HepG2 (cell line): Measurements from ENCODE around the gene HPCAL1. TPM values are rescaled to one million over a fixed set of nuclear protein-coding genes. Genes with fewer than 3 reads are reported as not detected.
A peak's percentile ranks its signal among the peaks of the same experiment; 100 is the strongest.

Source experiments
- ARNTL ChIP-seq: sonication (generic); formaldehyde crosslinking; IDR thresholded peaks from 2 replicates; pipeline ENCODE4 v1.4.0; 2020; ENCODE audit warnings: mild to moderate bottlenecking, missing genetic modification reagents
- BRF2 ChIP-seq: sonication (generic); formaldehyde crosslinking; IDR thresholded peaks from 2 replicates; pipeline ENCODE4 v1.8.1; 2022; ENCODE audit warnings: mild to moderate bottlenecking, missing genetic modification reagents
- CHD4 ChIP-seq: fragments of 200-600 bp; sonication (generic); IDR thresholded peaks from 2 replicates; pipeline ENCODE4 v1.7.0; 2017; ENCODE audit warnings: mild to moderate bottlenecking, low read length, borderline replicate concordance
- E2F5 ChIP-seq: sonication (generic); formaldehyde crosslinking; conservative IDR thresholded peaks from 2 replicates; pipeline ENCODE4 v1.4.0; 2020; ENCODE audit warnings: missing genetic modification reagents
- HOXD1 ChIP-seq: sonication (generic); formaldehyde crosslinking; IDR thresholded peaks from 2 replicates; pipeline ENCODE4 v1.5.0; 2020; ENCODE audit warnings: missing genetic modification reagents
- MAZ ChIP-seq, 2 experiments: sonication (generic) in 1 of 2; formaldehyde crosslinking in 1 of 2; IDR thresholded peaks; 2 replicates each; pipeline versions ENCODE4 v1.5.0 to v1.6.1; 2012 to 2020; ENCODE audit warnings: low read depth in 2 of 2, mild to moderate bottlenecking in 2 of 2, borderline replicate concordance in 1 of 2, improper control_type of control experiment in 1 of 2, low read length in 1 of 2, missing genetic modification reagents in 1 of 2, moderate library complexity in 1 of 2
- NFAT5 ChIP-seq: sonication (generic); formaldehyde crosslinking; IDR thresholded peaks from 2 replicates; pipeline ENCODE4 v1.4.0; 2020; ENCODE audit warnings: missing genetic modification reagents
- PHB2 ChIP-seq: fragments of 450-650 bp; IDR thresholded peaks from 2 replicates; pipeline ENCODE4 v1.6.1; 2018; ENCODE audit not compliant: partially characterized antibody
- PHF5A ChIP-seq: IDR thresholded peaks from one replicate; pipeline ENCODE4 v1.6.1; 2018; ENCODE audit warnings: low read depth, missing genetic modification reagents; ENCODE audit not compliant: unreplicated experiment
- PLRG1 ChIP-seq: fragments of 450-650 bp; conservative IDR thresholded peaks from 2 replicates; pipeline ENCODE4 v1.6.1; 2016
- SOX6 ChIP-seq, 2 experiments: fragments of 450-650 bp in 1 of 2; sonication (generic) in 1 of 2; formaldehyde crosslinking in 1 of 2; IDR thresholded peaks; 2 replicates each; pipeline versions ENCODE4 v1.4.0 to v1.6.1; 2017 to 2020; ENCODE audit warnings: antibody characterized with exemption in 1 of 2, mild to moderate bottlenecking in 1 of 2, missing genetic modification reagents in 1 of 2
- ZBTB20 ChIP-seq: sonication (generic); formaldehyde crosslinking; IDR thresholded peaks from 2 replicates; pipeline ENCODE4 v1.8.1; 2023; ENCODE audit warnings: missing genetic modification reagents, low read depth, mild to moderate bottlenecking, borderline replicate concordance
- ZFP36L2 ChIP-seq: sonication (generic); formaldehyde crosslinking; IDR thresholded peaks from 2 replicates; pipeline ENCODE4 v1.4.0; 2020; ENCODE audit warnings: missing genetic modification reagents
- ZNF205 ChIP-seq: IDR thresholded peaks from 2 replicates; pipeline ENCODE4 v1.6.1; 2018; ENCODE audit warnings: missing biosample characterization, missing genetic modification reagents
- ZNF224 ChIP-seq: sonication (generic); formaldehyde crosslinking; IDR thresholded peaks from 2 replicates; pipeline ENCODE4 v1.5.0; 2020; ENCODE audit warnings: mild to moderate bottlenecking, missing genetic modification reagents
- ZNF331 ChIP-seq: sonication (generic); formaldehyde crosslinking; IDR thresholded peaks from 2 replicates; pipeline ENCODE4 v1.4.0; 2020; ENCODE audit warnings: missing genetic modification reagents
- ZNF430 ChIP-seq: sonication (generic); formaldehyde crosslinking; IDR thresholded peaks from 2 replicates; pipeline ENCODE4 v1.9.0; 2021; ENCODE audit warnings: mild to moderate bottlenecking, missing genetic modification reagents
- ZNF441 ChIP-seq: sonication (generic); formaldehyde crosslinking; IDR thresholded peaks from 2 replicates; pipeline ENCODE4 v1.7.0; 2021; ENCODE audit warnings: missing genetic modification reagents, borderline replicate concordance
- ZNF543 ChIP-seq: sonication (generic); formaldehyde crosslinking; IDR thresholded peaks from 2 replicates; pipeline ENCODE4 v1.4.0; 2020; ENCODE audit warnings: mild to moderate bottlenecking, missing genetic modification reagents
- ZNF800 ChIP-seq: sonication (generic); formaldehyde crosslinking; IDR thresholded peaks from 2 replicates; pipeline ENCODE4 v1.4.0; 2020; ENCODE audit warnings: missing genetic modification reagents
- polyA plus RNA-seq, 8 experiments: library from polyadenylated mRNA; depleted of rRNA in 3 of 8; stranded (reverse) in 7 of 8; unstranded in 1 of 8; fragments of >200 nt; fragmentation: Illumina TruSeq in 4 of 8; extraction: Trizol in 4 of 8; gene quantifications; 2 replicates each; pipeline versions ENCODE4 v1.2.1 to v1.2.3, GENCODE V29; 2011 to 2016; ENCODE audit warnings: low read depth in 4 of 8, missing spikeins in 1 of 8, mixed read lengths in 1 of 8; ENCODE audit not compliant: insufficient read depth in 1 of 8
- total RNA-seq, 5 experiments: library from RNA; depleted of rRNA; stranded (reverse); fragments of >200 nt; fragmentation: Illumina TruSeq; extraction: Trizol; gene quantifications; 2 replicates each; pipeline ENCODE4 v1.2.3, GENCODE V29; 2016; ENCODE audit warnings: low read depth in 1 of 5

The HPCAL1 gene
- total and polyA plus RNA-seq, 2 of the 13 experiments (the other 11 are each of a cell fraction or from before 2014, with no cell fraction given), result 29.5 to 29.9 TPM

GRCh38 chr2:10302479-10303180 is at the start of gene HPCAL1 (continued):
- 0 out of 2 replicates have a peak, but pooled peaks have one; percentile 6 for TF ChIP-seq NFAT5
- no peak for TF ChIP-seq ZFP36L2 (CRISPR knock-in tag)
- no peak for TF ChIP-seq SOX6 (IDR thresholded peaks at IDR 0.05)
- peak; percentile 30 for TF ChIP-seq SOX6 (CRISPR knock-in tag; IDR thresholded peaks at IDR 0.05)
- no peak for TF ChIP-seq E2F5 (CRISPR knock-in tag)
- 0 out of 2 replicates have a peak, but pooled peaks have one; percentile 47 for TF ChIP-seq ZNF441 (CRISPR knock-in tag)
- no peak for TF ChIP-seq ZNF205 (CRISPR knock-in tag)
- peak; percentile 33; the same call in 1 of the 2 replicates for TF ChIP-seq ZNF800 (CRISPR knock-in tag)
- TF ChIP-seq CHD4, result no peak
- no peak for TF ChIP-seq ZBTB20
- 0 out of 2 replicates have a peak, but pooled peaks have one; percentile 58 for TF ChIP-seq BRF2 (CRISPR knock-in tag)
- peak; percentile 66; the same call in 1 of the 2 replicates for TF ChIP-seq ZNF430 (CRISPR knock-in tag)
- TF ChIP-seq PHF5A (CRISPR knock-in tag), result no peak
- peak; percentile 69; the same call in 1 of the 2 replicates for TF ChIP-seq ARNTL (CRISPR knock-in tag)
- TF ChIP-seq PHB2, result no peak
- TF ChIP-seq MAZ (IDR thresholded peaks at IDR 0.05; ENCODE audit: borderline replicate concordance, low read depth, low read length), result peak; percentile 97
- TF ChIP-seq MAZ (CRISPR knock-in tag; IDR thresholded peaks at IDR 0.05; ENCODE audit: low read depth), result peak; percentile 91
- peak; percentile 27; the same call in 1 of the 2 replicates for TF ChIP-seq ZNF331 (CRISPR knock-in tag)
- TF ChIP-seq HOXD1 (CRISPR knock-in tag), result peak; percentile 25; the same call in 1 of the 2 replicates
- peak; percentile 66; the same call in 1 of the 2 replicates for TF ChIP-seq ZNF224 (CRISPR knock-in tag)
- TF ChIP-seq PLRG1, result no peak
- no peak for TF ChIP-seq ZNF543
